Spleen (tissue), 11 donors: ENCODE data around the gene CITED2. TPM values are rescaled to one million over a fixed set of nuclear protein-coding genes. Genes with fewer than 3 reads are reported as not detected.

Experiments used
- DNase-seq: peaks from one replicate; pipeline ENCODE4 v3.0.0-alpha.2; 2020
- H3K27ac ChIP-seq, 8 donors: fragments of 200-600 bp; sonication (generic) in 7 of 8; 1 replicate in 4 of 8; 2 replicates in 4 of 8; pipeline versions ENCODE4 v1.5.0 to v1.8.0; 2016 to 2021; ENCODE audit warnings: inconsistent platforms in 4 of 8, mild to moderate bottlenecking in 4 of 8, moderate library complexity in 1 of 8
- H3K27me3 ChIP-seq, 7 donors: fragments of 200-600 bp; sonication (generic) in 6 of 7; replicated peaks in 1 of 7; 1 replicate in 4 of 7; 2 replicates in 3 of 7; pipeline versions ENCODE4 v1.5.0 to v1.8.0; 2016 to 2021; ENCODE audit warnings: inconsistent platforms in 3 of 7, mild to moderate bottlenecking in 1 of 7
- H3K36me3 ChIP-seq, 6 donors: fragments of 200-600 bp; sonication (generic) in 5 of 6; 1 replicate in 4 of 6; 2 replicates in 2 of 6; pipeline versions ENCODE4 v1.5.0 to v1.8.0; 2016 to 2021; ENCODE audit warnings: inconsistent platforms in 2 of 6
- H3K4me1 ChIP-seq, 6 donors: fragments of 200-600 bp; sonication (generic) in 5 of 6; 1 replicate in 3 of 6; 2 replicates in 3 of 6; pipeline versions ENCODE4 v1.5.0 to v1.8.0; 2016 to 2021; ENCODE audit warnings: inconsistent platforms in 3 of 6
- H3K4me3 ChIP-seq, 8 donors: fragments of 200-600 bp; sonication (generic) in 7 of 8; 1 replicate in 4 of 8; 2 replicates in 4 of 8; pipeline versions ENCODE4 v1.5.0 to v1.8.0; 2016 to 2021; ENCODE audit warnings: inconsistent platforms in 4 of 8, mild to moderate bottlenecking in 4 of 8, moderate library complexity in 2 of 8
- H3K9me3 ChIP-seq, 8 donors: fragments of 200-600 bp; sonication (generic) in 7 of 8; 1 replicate in 4 of 8; 2 replicates in 4 of 8; pipeline versions ENCODE4 v1.5.0 to v1.8.0; 2016 to 2021; ENCODE audit warnings: inconsistent platforms in 4 of 8
- CTCF ChIP-seq, 11 experiments: fragments of 200-600 bp in 7 of 11; fragments of 450-650 bp in 4 of 11; sonication (generic) in 4 of 11; IDR thresholded peaks in 8 of 11; conservative IDR thresholded peaks in 3 of 11; 1 replicate in 7 of 11; 2 replicates in 4 of 11; pipeline versions ENCODE4 v1.4.0 to v1.8.0; 2016 to 2021; ENCODE audit warnings: antibody characterized with exemption in 11 of 11, inconsistent platforms in 4 of 11, mild to moderate bottlenecking in 1 of 11
- POLR2A ChIP-seq, 3 donors: fragments of 450-650 bp; IDR thresholded peaks; one replicate each; pipeline ENCODE4 v1.5.1; 2017; ENCODE audit warnings: antibody characterized with exemption in 3 of 3, mild to moderate bottlenecking in 1 of 3
- POLR2AphosphoS5 ChIP-seq, 3 donors: sonication (generic); formaldehyde crosslinking; IDR thresholded peaks; one replicate each; pipeline ENCODE4 v1.5.1; 2017; ENCODE audit warnings: antibody characterized with exemption in 3 of 3
- WGBS, 5 donors: extraction: QIAGEN DNeasy Blood & Tissue Kit in 3 of 5; methylation state at CpG; one replicate each; pipeline versions ENCODE4 v1.1.5 to v1.1.7; 2013 to 2018; 5-methylcytosine and 5-hydroxymethylcytosine counted together
- intact Hi-C: fragments of 100-400 bp; cut with DNase I; formaldehyde crosslinking; loops from one replicate; pipeline ENCODE4 v1.15.0; 2023; ENCODE audit warnings: low total_unique reads
- polyA plus RNA-seq, 3 donors: library from polyadenylated mRNA; stranded (reverse); fragments of 200-250 nt; gene quantifications; one replicate each; pipeline ENCODE4 v1.2.1, GENCODE V29; 2013
- total RNA-seq, 7 donors: library from RNA; depleted of rRNA in 3 of 7; stranded (reverse); fragments of >200 nt in 3 of 7; fragmentation: NEBNext Ultra II Directional in 4 of 7; extraction: Animal tissue kit (Norgen Biotek cat#: 25700) in 4 of 7; gene quantifications; one replicate each; pipeline versions ENCODE4 v1.1.0 to v1.2.1, GENCODE V29; 2016 to 2021
- donor health status: healthy with polysubstance abuse.
- donor health status: DM: no; HTN: no; CAD: no; lungs with moderate emphysema.
- donor health status: DM: no; HTN: no; CAD: no.
- donor health status: Bipolar disorder and iron deficiency.
- donor health status: healthy.
- donor health status: DM: no; HTN: no; CAD: no.
- donor health status: DM: yes; HTN: yes; CAD: no.

Gene CITED2
- total and polyA plus RNA-seq, 10 donors = 12.9 to 213 (median 145) TPM

GRCh38 chr6:139407718-139408222 lies 33.3 kb upstream of the CITED2 start:
- Histone ChIP-seq H3K36me3 (no peaks in the 10 kb centered on the region), H3K27me3 (no peaks in the 10 kb centered on the region), H3K4me3 (no peak overlapping the region), H3K4me1 (no peaks in the 10 kb centered on the region), H3K27ac (no peak overlapping the region), H3K9me3 (peaks cover 0 to 2% (median 0%) of the 10 kb centered on the region in 8 donors)
- TF ChIP-seq POLR2AphosphoS5 (IDR thresholded peaks at IDR 0.05) = no peak
- TF ChIP-seq POLR2A (IDR thresholded peaks at IDR 0.05) = no peak
- no peak for TF ChIP-seq CTCF (IDR thresholded peaks at IDR 0.05 in 8 of 11, conservative IDR thresholded peaks at IDR 0.05 in 3 of 11)
- intact Hi-C loops = no loop called here
- 72 to 88% (median 79%) methylated on average over 4 of the region's 4 CpGs for WGBS, 5 donors
- no peak for DNase-seq

DNA sequence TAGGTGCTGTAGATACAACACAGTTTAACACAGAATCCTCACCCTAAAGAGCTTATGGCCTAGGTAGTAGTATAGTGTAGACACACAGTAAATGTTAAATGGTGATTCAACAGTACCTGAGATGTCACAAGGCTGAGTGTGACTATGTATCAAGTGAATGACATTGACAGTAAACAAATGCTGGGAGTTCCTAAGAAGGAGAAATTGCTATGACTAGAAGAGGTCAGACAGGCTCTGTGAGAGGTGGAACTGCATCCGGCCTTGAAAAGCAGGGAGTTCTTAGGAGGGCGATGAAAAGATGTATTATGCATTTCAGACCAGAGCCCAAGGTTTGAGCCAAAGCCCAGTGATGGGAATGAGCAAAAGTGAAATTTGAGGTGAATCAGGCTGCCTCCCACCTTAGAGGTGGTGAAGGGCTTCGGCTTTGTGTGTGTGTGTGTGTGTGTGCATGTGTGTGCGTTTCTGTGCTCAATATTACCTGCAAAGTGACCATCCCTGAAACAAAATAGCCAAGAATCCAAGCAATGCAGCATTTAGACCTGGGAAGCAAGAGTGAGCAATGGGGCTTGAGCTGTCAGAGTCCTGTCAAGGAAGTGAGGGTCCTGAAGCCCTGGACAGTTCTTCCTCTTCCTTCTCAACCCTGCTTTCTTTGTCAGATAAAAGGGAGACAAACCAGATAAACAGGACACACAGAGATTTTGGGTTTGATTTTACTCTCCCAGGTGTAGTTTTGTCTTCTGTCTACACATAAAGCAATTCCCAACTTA lies 32.3 kb upstream of the CITED2 start:
- no peaks in the 10 kb centered on the region for H3K27me3 ChIP-seq
- intact Hi-C loops = no loop called here
- DNase-seq = no peak
- H3K27ac ChIP-seq = no peak overlapping the region
- H3K4me1 ChIP-seq = no peaks in the 10 kb centered on the region
- 83 to 94% (median 88%) methylated on average over 4 of the region's 4 CpGs for WGBS, 5 donors
- peaks cover 0 to under 1% (median 0%) of the 10 kb centered on the region in 8 donors for H3K9me3 ChIP-seq
- H3K4me3 ChIP-seq = no peak overlapping the region
- H3K36me3 ChIP-seq = no peaks in the 10 kb centered on the region
- TF ChIP-seq POLR2A (IDR thresholded peaks at IDR 0.05) (no peak), POLR2AphosphoS5 (IDR thresholded peaks at IDR 0.05) (no peak), CTCF (IDR thresholded peaks at IDR 0.05 in 8 of 11, conservative IDR thresholded peaks at IDR 0.05 in 3 of 11) (no peak)

- Histone ChIP-seq H3K27ac (peak overlapping the region in 7 of 8 donors; percentile 9 to 64 (median 27)), H3K4me1 (no peaks in the 10 kb centered on the region), H3K4me3 (no peak overlapping the region), H3K9me3 (no peaks in the 10 kb centered on the region), H3K27me3 (no peaks in the 10 kb centered on the region), H3K36me3 (no peaks in the 10 kb centered on the region)
- DNase-seq = no peak
- TF ChIP-seq CTCF (IDR thresholded peaks at IDR 0.05 in 8 of 11, conservative IDR thresholded peaks at IDR 0.05 in 3 of 11) (no peak), POLR2AphosphoS5 (IDR thresholded peaks at IDR 0.05) (peak in 1 of 3 donors; percentile 65)
- intact Hi-C loops = no loop called here
- WGBS, 5 donors = 62 to 88% (median 72%) methylated on average over 7 of the region's 7 CpGs
Measured at GRCh38 chr6:139402876-139403386, 28.5 kb upstream of the CITED2 start.

DNA sequence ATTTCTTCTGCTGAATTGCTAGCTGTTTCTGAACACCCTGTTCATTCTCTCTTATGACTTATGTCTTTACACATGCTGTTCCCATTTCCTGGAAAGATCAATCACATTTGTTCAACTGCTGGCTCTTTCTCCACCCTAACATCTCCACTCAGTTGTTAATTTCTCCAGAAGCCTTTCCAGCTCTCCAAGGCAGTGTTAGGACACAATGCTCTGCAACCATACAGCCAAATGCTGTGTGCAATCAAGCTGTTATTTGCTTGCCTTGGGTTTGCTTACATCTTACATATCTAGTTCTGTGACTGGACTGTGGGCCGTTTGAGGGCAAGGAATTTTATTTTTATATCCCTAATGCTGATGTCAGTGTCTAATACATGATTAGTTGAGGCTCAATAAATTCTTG lies 24.2 kb upstream of the CITED2 start:
- peaks cover 0 to 8% (median 0%) of the 10 kb centered on the region in 6 donors for H3K4me1 ChIP-seq
- no peaks in the 10 kb centered on the region for H3K9me3 ChIP-seq
- no peak overlapping the region for H3K27ac ChIP-seq
- H3K36me3 ChIP-seq = no peaks in the 10 kb centered on the region
- no peak overlapping the region for H3K4me3 ChIP-seq
- DNase-seq = no peak
- 64 to 88% (median 71%) methylated on average over 1 of the region's 1 CpG for WGBS, 5 donors
- TF ChIP-seq POLR2AphosphoS5 (IDR thresholded peaks at IDR 0.05) (peak in 1 of 3 donors; percentile 19), CTCF (IDR thresholded peaks at IDR 0.05 in 8 of 11, conservative IDR thresholded peaks at IDR 0.05 in 3 of 11) (no peak)
- intact Hi-C loops = no loop called here
- H3K27me3 ChIP-seq = no peaks in the 10 kb centered on the region
